HG03280 (cell line): Measurements from ENCODE around the gene TCL1B.
"Not testable (repeated sequence)": the region's sequence is repeated elsewhere in the genome, so short reads cannot be mapped to it uniquely, and the experiment has no call there.

Source experiments
- ATAC-seq: cut with Tn5 transposase; IDR thresholded peaks from one replicate; pipeline ENCODE4 v1.9.1; 2021; ENCODE audit warnings: mild to moderate bottlenecking, moderate library complexity; ENCODE audit not compliant: unreplicated experiment

TCL1B gene

GRCh38 chr14:95700221-95700976 is 14.2 kb downstream of the TCL1B start:
- no peak for ATAC-seq

- ATAC-seq: no peak
Observed at GRCh38 chr14:95701846-95702221, 15.6 kb downstream of the TCL1B start.

GRCh38 chr14:95703341-95703740 is 17.1 kb downstream of the TCL1B start:
- ATAC-seq: no peak

GRCh38 chr14:95703805-95704204 is 17.6 kb downstream of the TCL1B start:
- ATAC-seq: no peak

- no peak for ATAC-seq
Observed at GRCh38 chr14:95705518-95705917, 19.3 kb downstream of the TCL1B start.

DNA sequence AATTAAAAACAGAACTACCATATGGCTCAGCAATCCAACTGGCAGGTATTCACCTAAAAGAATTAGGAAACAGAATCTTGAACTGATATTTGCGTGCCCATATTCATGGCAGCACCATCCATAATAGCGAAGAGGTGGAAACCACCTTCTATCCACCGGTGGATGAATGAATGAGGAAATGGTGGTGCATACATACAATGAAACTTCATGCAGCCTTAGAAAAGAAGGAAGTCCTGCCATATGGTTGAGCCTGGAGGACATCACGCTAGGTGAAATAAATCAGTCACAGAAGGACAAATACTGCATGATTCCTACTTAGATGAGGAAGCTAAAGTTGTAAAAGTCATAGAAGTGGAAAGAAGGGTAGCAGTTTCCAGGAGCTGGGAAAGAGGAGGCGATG is 21.1 kb downstream of the TCL1B start:
- ATAC-seq: no peak

- no peak for ATAC-seq
Observed at GRCh38 chr14:95710106-95710505, 23.9 kb downstream of the TCL1B start.

- ATAC-seq: no peak
Observed at GRCh38 chr14:95711476-95712176, 25.4 kb downstream of the TCL1B start.

DNA sequence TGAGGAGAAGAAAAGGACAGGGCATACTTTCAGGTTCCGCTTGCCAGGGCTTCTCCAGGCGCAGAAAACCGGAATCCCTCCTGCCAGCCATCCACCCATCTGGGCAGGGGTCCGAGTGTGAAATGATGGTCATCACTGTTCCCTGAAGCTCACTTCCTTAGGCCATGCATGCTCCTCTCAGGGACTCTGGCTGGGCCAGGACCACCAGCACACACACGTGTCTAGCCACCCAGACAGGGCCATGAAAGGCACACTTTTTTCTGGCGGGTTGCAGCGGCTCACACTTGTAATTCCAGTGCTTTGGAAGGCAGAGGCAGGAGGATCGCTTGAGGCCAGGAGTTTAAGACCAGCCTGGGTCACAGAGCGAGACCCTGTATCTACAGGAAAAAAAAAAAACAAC is 26.2 kb downstream of the TCL1B start:
- no peak for ATAC-seq

DNA sequence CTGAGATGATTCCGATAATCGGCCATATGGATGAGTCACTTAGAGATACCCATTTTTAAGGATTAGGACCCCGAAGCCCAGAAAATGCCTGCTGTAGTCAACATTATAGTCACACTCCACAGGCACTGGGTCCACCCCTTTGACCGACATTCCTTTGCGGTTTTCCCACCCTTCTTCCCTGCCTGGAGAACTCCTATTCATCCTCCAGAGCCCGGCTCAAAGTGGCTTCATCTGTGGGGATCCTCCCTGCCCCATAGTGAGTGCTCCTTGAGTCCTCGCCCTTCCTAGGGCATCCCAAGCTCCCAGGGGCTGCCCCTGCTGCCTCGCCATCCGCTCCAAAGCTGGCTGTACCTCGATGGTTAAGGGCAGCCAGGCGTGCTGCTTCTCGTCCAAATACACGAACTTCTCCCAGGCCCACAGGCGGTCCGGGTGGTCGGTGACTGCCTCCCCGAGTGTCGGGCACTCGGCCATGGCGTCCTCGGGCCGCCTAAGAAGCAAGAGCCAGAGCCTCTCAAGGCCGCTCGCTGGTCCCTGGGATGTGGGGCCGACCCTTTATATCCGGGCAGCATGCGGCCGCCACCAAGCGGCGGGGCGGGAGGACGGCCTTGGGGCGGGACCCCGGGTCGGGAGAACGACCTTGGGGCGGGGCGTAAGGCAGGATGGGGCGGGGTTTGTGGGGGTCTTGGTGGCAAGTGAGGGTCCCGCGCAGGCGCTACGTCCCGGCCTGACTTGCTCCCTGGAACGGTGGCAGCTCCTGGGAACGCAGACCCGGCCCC is 27.6 kb downstream of the TCL1B start, which contains the start of gene TCL1A:
Gene TCL1A, minus strand, starts transcription at position 530 of the 776 bp plus-strand sequence. Its CDS starts 59 bp downstream, at position 471.
- peak; percentile 77 for ATAC-seq

GRCh38 chr14:95722525-95723190 is 36.4 kb downstream of the TCL1B start:
- ATAC-seq: no peak

- peak; percentile 88 for ATAC-seq
Observed at GRCh38 chr14:95725685-95726336, 39.6 kb downstream of the TCL1B start.

- no peak for ATAC-seq
Observed at GRCh38 chr14:95727056-95727700, 41.0 kb downstream of the TCL1B start.

GRCh38 chr14:95729402-95730028 is 43.3 kb downstream of the TCL1B start:
- not testable (repeated sequence) for ATAC-seq

DNA sequence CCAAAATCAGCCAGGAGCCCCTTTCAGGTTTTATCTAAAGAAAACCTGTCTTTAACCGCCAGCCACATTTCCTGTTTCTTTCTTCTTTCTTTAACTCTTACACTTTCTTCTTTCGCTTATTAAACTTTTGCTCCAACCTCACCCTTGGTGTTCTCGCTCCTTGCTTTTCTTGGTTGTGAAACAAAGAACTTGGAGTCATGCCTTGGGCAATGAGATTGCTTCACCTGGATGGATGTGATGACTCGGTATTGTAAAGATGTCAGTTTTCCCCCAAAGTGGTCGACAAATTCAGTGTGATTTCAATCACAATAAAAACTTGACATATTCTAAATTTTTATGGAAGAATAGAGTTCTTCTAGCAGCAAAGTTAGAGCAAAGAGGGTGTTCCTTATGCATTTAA is 43.9 kb downstream of the TCL1B start:
- no peak for ATAC-seq

GRCh38 chr14:95733212-95733611 is 47.0 kb downstream of the TCL1B start:
- ATAC-seq: no peak

DNA sequence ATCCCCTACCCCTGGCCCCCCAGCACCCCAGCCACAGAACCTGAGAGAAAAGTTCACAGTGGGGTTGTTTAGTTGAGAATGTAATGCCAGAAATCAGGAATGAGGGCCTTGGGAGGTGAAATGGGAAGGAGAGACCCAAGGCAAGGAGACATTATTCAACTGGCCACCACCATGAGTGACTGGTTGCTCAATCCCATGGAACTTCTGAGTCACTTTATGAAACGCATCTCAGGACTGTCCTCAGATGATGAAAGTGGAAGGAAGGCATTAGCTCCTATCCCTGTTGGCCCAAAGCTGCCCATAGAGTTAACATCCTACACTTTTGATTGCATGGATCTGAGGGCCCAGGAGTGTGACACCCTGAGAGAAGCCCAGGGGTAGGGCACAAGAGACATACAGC is 53.1 kb downstream of the TCL1B start:
- no peak for ATAC-seq

- no peak for ATAC-seq
Observed at GRCh38 chr14:95741038-95741490, 54.8 kb downstream of the TCL1B start.

- no peak for ATAC-seq
Observed at GRCh38 chr14:95741781-95742180, 55.6 kb downstream of the TCL1B start.
